K562 (cell line): ENCODE results near the gene FBLIM1. TPM values are rescaled to one million over a fixed set of nuclear protein-coding genes. Genes with fewer than 3 reads are reported as not detected.

Experiments
- BRF1 ChIP-seq: IDR thresholded peaks from 3 replicates; pipeline ENCODE4 v1.6.1; 2011; ENCODE audit warnings: borderline replicate concordance, mild to moderate bottlenecking; ENCODE audit not compliant: insufficient read length; ENCODE audit errors: extremely low read depth
- EZH2 ChIP-seq: IDR thresholded peaks from 2 replicates; pipeline ENCODE4 v1.6.1; 2012; ENCODE audit warnings: low read depth, mild to moderate bottlenecking, inconsistent platforms, low read length, borderline replicate concordance
- GATA2 ChIP-seq: sonication (generic); formaldehyde crosslinking; IDR thresholded peaks from 2 replicates; pipeline ENCODE4 v1.4.0; 2020; ENCODE audit warnings: mild to moderate bottlenecking, missing genetic modification reagents
- HMGN3 ChIP-seq: IDR thresholded peaks from 2 replicates; pipeline ENCODE4 v1.6.1; 2011; ENCODE audit warnings: borderline replicate concordance, low read depth, mild to moderate bottlenecking, mixed read lengths, low read length; ENCODE audit not compliant: insufficient read length; ENCODE audit errors: extremely low read depth
- MTA3 ChIP-seq: fragments of 450-650 bp; formaldehyde crosslinking; IDR thresholded peaks from 2 replicates; pipeline ENCODE4 v1.6.1; 2017; ENCODE audit warnings: mild to moderate bottlenecking, borderline replicate concordance
- PTTG1 ChIP-seq: fragments of 450-650 bp; IDR thresholded peaks from 2 replicates; pipeline ENCODE4 v1.6.1; 2016; ENCODE audit warnings: low read depth, mild to moderate bottlenecking, missing genetic modification characterization, missing compliant biosample characterization
- SRSF3 ChIP-seq: fragments of 200-400 bp; formaldehyde crosslinking; IDR thresholded peaks from 2 replicates; pipeline ENCODE4 v1.6.1; 2016; ENCODE audit warnings: mild to moderate bottlenecking, low read length, moderate library complexity; ENCODE audit not compliant: insufficient read depth
- TCF7 ChIP-seq: sonication (generic); IDR thresholded peaks from 2 replicates; pipeline ENCODE4 v1.6.1; 2016; ENCODE audit warnings: antibody characterized with exemption, borderline replicate concordance
- polyA plus RNA-seq, 8 experiments: library from polyadenylated mRNA; depleted of rRNA in 4 of 8; stranded (reverse) in 5 of 8; unstranded in 3 of 8; fragments of >200 nt; fragmentation: Nextera tagmentation in 2 of 8; fragmentation: Illumina TruSeq in 1 of 8; extraction: Ambion mirVana in 2 of 8; extraction: Trizol in 1 of 8; gene quantifications; 2 replicates each; pipeline versions ENCODE4 v1.2.1 to v1.2.3, GENCODE V29; 2011 to 2014; ENCODE audit warnings: inconsistent platforms in 1 of 8, missing spikeins in 1 of 8
- total RNA-seq, 7 experiments: library from RNA; depleted of rRNA in 6 of 7; stranded (reverse); fragments of >200 nt in 6 of 7; fragmentation: Illumina TruSeq in 2 of 7; extraction: Trizol in 2 of 7; gene quantifications; 2 replicates each; pipeline versions ENCODE4 v1.2.1 to v1.2.3, GENCODE V29; 2011 to 2021; ENCODE audit warnings: low replicate concordance in 1 of 7
- TF ChIP-seq, protein P1 (sequence below): fragments of 450-650 bp; IDR thresholded peaks from 2 replicates; pipeline ENCODE4 v1.6.1; 2016; ENCODE audit warnings: missing biosample characterization, missing genetic modification characterization
- TF ChIP-seq, protein P2 (sequence below), 2 experiments: fragments of 150-350 bp in 1 of 2; IDR thresholded peaks; 2 replicates each; pipeline ENCODE4 v1.6.1; 2012 to 2016; ENCODE audit warnings: low read depth in 2 of 2, low read length in 2 of 2, mild to moderate bottlenecking in 1 of 2, moderate library complexity in 1 of 2
- TF ChIP-seq, protein P3 (sequence below): sonication (generic); formaldehyde crosslinking; IDR thresholded peaks from 2 replicates; pipeline ENCODE4 v1.8.0; 2023; ENCODE audit warnings: missing genetic modification reagents, mild to moderate bottlenecking, borderline replicate concordance
- TF ChIP-seq, protein P4 (sequence below), 2 experiments: fragments of 450-650 bp; IDR thresholded peaks; 2 replicates each; pipeline ENCODE4 v1.6.1; 2018; ENCODE audit warnings: mild to moderate bottlenecking in 2 of 2, low read depth in 1 of 2; ENCODE audit not compliant: partially characterized antibody in 2 of 2

The FBLIM1 gene
- total and polyA plus RNA-seq, 9 of the 15 experiments (the other 6 are each of a cell fraction or from before 2014, with no cell fraction given), result 0.14 to 0.24 TPM; not detected in 7

DNA sequence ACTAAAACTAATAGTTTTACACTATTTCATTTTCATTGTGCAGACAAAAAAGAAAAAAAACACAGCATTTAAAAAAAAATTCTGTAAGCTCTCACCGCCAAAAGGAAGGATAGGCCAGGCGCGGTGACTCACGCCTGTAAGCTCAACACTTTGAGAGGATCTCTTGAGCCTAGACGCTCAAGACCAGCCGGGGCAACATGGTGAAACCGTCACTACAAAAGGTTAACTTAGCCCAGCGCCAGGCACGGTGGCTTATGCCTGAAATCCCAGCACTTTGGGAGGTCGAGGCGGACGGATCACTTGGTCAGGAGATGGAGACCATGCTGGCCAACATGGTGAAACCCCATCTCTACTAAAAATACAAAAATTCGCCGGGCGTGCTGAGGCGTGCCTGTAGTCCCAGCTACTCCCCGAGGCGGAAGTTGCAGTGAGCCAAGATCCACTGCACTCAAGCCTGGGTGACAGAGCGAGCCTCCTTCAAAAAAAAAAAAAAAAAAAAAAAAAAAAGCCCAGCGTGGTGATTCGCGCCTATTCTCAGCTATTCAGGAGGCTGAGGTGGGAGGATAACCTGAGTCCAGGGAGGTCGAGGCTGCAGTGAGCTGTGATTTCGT lies 74.6 kb downstream of the FBLIM1 start (continued):
- TF ChIP-seq, protein P1, sequence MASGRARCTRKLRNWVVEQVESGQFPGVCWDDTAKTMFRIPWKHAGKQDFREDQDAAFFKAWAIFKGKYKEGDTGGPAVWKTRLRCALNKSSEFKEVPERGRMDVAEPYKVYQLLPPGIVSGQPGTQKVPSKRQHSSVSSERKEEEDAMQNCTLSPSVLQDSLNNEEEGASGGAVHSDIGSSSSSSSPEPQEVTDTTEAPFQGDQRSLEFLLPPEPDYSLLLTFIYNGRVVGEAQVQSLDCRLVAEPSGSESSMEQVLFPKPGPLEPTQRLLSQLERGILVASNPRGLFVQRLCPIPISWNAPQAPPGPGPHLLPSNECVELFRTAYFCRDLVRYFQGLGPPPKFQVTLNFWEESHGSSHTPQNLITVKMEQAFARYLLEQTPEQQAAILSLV (tag), result no peak
- TF ChIP-seq HMGN3 (no peak), SRSF3 (no peak), GATA2 (no peak), PTTG1 (no peak), EZH2 (no peak), TCF7 (no peak), MTA3 (no peak), BRF1 (no peak)
- TF ChIP-seq, protein P2, sequence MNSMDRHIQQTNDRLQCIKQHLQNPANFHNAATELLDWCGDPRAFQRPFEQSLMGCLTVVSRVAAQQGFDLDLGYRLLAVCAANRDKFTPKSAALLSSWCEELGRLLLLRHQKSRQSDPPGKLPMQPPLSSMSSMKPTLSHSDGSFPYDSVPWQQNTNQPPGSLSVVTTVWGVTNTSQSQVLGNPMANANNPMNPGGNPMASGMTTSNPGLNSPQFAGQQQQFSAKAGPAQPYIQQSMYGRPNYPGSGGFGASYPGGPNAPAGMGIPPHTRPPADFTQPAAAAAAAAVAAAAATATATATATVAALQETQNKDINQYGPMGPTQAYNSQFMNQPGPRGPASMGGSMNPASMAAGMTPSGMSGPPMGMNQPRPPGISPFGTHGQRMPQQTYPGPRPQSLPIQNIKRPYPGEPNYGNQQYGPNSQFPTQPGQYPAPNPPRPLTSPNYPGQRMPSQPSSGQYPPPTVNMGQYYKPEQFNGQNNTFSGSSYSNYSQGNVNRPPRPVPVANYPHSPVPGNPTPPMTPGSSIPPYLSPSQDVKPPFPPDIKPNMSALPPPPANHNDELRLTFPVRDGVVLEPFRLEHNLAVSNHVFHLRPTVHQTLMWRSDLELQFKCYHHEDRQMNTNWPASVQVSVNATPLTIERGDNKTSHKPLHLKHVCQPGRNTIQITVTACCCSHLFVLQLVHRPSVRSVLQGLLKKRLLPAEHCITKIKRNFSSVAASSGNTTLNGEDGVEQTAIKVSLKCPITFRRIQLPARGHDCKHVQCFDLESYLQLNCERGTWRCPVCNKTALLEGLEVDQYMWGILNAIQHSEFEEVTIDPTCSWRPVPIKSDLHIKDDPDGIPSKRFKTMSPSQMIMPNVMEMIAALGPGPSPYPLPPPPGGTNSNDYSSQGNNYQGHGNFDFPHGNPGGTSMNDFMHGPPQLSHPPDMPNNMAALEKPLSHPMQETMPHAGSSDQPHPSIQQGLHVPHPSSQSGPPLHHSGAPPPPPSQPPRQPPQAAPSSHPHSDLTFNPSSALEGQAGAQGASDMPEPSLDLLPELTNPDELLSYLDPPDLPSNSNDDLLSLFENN (IDR thresholded peaks at IDR 0.05; ENCODE audit: low read depth in 2 of 2, low read length in 2 of 2), result peak in 1 of 2 experiments; percentile 48; a peak in 1 of 4 replicates
- TF ChIP-seq, protein P3, sequence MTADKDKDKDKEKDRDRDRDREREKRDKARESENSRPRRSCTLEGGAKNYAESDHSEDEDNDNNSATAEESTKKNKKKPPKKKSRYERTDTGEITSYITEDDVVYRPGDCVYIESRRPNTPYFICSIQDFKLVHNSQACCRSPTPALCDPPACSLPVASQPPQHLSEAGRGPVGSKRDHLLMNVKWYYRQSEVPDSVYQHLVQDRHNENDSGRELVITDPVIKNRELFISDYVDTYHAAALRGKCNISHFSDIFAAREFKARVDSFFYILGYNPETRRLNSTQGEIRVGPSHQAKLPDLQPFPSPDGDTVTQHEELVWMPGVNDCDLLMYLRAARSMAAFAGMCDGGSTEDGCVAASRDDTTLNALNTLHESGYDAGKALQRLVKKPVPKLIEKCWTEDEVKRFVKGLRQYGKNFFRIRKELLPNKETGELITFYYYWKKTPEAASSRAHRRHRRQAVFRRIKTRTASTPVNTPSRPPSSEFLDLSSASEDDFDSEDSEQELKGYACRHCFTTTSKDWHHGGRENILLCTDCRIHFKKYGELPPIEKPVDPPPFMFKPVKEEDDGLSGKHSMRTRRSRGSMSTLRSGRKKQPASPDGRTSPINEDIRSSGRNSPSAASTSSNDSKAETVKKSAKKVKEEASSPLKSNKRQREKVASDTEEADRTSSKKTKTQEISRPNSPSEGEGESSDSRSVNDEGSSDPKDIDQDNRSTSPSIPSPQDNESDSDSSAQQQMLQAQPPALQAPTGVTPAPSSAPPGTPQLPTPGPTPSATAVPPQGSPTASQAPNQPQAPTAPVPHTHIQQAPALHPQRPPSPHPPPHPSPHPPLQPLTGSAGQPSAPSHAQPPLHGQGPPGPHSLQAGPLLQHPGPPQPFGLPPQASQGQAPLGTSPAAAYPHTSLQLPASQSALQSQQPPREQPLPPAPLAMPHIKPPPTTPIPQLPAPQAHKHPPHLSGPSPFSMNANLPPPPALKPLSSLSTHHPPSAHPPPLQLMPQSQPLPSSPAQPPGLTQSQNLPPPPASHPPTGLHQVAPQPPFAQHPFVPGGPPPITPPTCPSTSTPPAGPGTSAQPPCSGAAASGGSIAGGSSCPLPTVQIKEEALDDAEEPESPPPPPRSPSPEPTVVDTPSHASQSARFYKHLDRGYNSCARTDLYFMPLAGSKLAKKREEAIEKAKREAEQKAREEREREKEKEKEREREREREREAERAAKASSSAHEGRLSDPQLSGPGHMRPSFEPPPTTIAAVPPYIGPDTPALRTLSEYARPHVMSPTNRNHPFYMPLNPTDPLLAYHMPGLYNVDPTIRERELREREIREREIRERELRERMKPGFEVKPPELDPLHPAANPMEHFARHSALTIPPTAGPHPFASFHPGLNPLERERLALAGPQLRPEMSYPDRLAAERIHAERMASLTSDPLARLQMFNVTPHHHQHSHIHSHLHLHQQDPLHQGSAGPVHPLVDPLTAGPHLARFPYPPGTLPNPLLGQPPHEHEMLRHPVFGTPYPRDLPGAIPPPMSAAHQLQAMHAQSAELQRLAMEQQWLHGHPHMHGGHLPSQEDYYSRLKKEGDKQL (CRISPR knock-in tag), result no peak
- TF ChIP-seq, protein P4, sequence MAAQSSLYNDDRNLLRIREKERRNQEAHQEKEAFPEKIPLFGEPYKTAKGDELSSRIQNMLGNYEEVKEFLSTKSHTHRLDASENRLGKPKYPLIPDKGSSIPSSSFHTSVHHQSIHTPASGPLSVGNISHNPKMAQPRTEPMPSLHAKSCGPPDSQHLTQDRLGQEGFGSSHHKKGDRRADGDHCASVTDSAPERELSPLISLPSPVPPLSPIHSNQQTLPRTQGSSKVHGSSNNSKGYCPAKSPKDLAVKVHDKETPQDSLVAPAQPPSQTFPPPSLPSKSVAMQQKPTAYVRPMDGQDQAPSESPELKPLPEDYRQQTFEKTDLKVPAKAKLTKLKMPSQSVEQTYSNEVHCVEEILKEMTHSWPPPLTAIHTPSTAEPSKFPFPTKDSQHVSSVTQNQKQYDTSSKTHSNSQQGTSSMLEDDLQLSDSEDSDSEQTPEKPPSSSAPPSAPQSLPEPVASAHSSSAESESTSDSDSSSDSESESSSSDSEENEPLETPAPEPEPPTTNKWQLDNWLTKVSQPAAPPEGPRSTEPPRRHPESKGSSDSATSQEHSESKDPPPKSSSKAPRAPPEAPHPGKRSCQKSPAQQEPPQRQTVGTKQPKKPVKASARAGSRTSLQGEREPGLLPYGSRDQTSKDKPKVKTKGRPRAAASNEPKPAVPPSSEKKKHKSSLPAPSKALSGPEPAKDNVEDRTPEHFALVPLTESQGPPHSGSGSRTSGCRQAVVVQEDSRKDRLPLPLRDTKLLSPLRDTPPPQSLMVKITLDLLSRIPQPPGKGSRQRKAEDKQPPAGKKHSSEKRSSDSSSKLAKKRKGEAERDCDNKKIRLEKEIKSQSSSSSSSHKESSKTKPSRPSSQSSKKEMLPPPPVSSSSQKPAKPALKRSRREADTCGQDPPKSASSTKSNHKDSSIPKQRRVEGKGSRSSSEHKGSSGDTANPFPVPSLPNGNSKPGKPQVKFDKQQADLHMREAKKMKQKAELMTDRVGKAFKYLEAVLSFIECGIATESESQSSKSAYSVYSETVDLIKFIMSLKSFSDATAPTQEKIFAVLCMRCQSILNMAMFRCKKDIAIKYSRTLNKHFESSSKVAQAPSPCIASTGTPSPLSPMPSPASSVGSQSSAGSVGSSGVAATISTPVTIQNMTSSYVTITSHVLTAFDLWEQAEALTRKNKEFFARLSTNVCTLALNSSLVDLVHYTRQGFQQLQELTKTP (IDR thresholded peaks at IDR 0.05; ENCODE audit: low read depth in 1 of 2, partially characterized antibody in 2 of 2), result peak; percentile 73 to 81
